ENCODE results near the gene POLD2. TPM values are rescaled to one million over a fixed set of nuclear protein-coding genes. Genes with fewer than 3 reads are reported as not detected.

The POLD2 gene
- total RNA-seq, 1 experiment from 2014 or later, result 154 TPM

- no peak overlapping the region for H3K4me3 Mint-ChIP-seq
- H3K9me3 Mint-ChIP-seq, result no peaks in the 10 kb centered on the region
- TF ChIP-seq ZBTB43 (CRISPR knock-in tag; IDR thresholded peaks at IDR 0.05) (no peak), AFF4 (CRISPR knock-in tag; IDR thresholded peaks at IDR 0.05; ENCODE audit: borderline replicate concordance) (no peak), MLX (CRISPR knock-in tag; IDR thresholded peaks at IDR 0.05) (no peak), ZNF512 (CRISPR knock-in tag; IDR thresholded peaks at IDR 0.05; ENCODE audit: borderline replicate concordance) (no peak), NFYB (CRISPR knock-in tag; conservative IDR thresholded peaks at IDR 0.05; ENCODE audit: low read depth) (no peak), OVOL2 (CRISPR knock-in tag; IDR thresholded peaks at IDR 0.05; ENCODE audit: borderline replicate concordance) (no peak)
- H3K27ac Mint-ChIP-seq, result no peak overlapping the region
- peaks cover 39% of the 10 kb centered on the region for H3K36me3 Mint-ChIP-seq
- DNase-seq (ENCODE audit: low spot score) (no peak), ATAC-seq (no peak)
- CTCF ChIA-PET, result no interaction called here
- H3K4me1 Mint-ChIP-seq, result peaks cover 10% of the 10 kb centered on the region
- POLR2A ChIA-PET, result no interaction called here
- H3K27me3 Mint-ChIP-seq (ENCODE audit: low read depth), result peaks cover 10% of the 10 kb centered on the region
Measured at GRCh38 chr7:44120395-44120794, 3.0 kb downstream of the POLD2 start.

- POLR2A ChIA-PET, result no interaction called here
- H3K4me3 Mint-ChIP-seq, result no peak overlapping the region
- no peak for DNase-seq (ENCODE audit: low spot score)
- peaks cover 10% of the 10 kb centered on the region for H3K4me1 Mint-ChIP-seq
- peaks cover 5% of the 10 kb centered on the region for H3K27me3 Mint-ChIP-seq (ENCODE audit: low read depth)
- H3K9me3 Mint-ChIP-seq, result no peaks in the 10 kb centered on the region
- CTCF ChIA-PET, result no interaction called here
- peaks cover 42% of the 10 kb centered on the region for H3K36me3 Mint-ChIP-seq
- H3K27ac Mint-ChIP-seq, result no peak overlapping the region
- TF ChIP-seq EMX1 (CRISPR knock-in tag; IDR thresholded peaks at IDR 0.05) (no peak), NR3C1 (CRISPR knock-in tag; conservative IDR thresholded peaks at IDR 0.05; ENCODE audit: low read depth) (no peak), FOXJ3 (CRISPR knock-in tag; IDR thresholded peaks at IDR 0.05; ENCODE audit: borderline replicate concordance) (no peak), ZMAT4 (CRISPR knock-in tag; IDR thresholded peaks at IDR 0.05) (no peak), USF1 (CRISPR knock-in tag; IDR thresholded peaks at IDR 0.05) (no peak), ZNF138 (CRISPR knock-in tag; conservative IDR thresholded peaks at IDR 0.05) (no peak), E2F1 (CRISPR knock-in tag; IDR thresholded peaks at IDR 0.05) (no peak), ZNF396 (CRISPR knock-in tag; IDR thresholded peaks at IDR 0.05; ENCODE audit: borderline replicate concordance) (no peak), FOXK1 (CRISPR knock-in tag; IDR thresholded peaks at IDR 0.05) (no peak), SOX15 (CRISPR knock-in tag; IDR thresholded peaks at IDR 0.05) (no peak), ZNF219 (CRISPR knock-in tag; IDR thresholded peaks at IDR 0.05; ENCODE audit: borderline replicate concordance) (no peak), MLX (CRISPR knock-in tag; IDR thresholded peaks at IDR 0.05) (no peak)
- ATAC-seq, result no peak
Measured at GRCh38 chr7:44119829-44120380, 3.4 kb downstream of the POLD2 start.

Data from WTC11 (cell line).